Cardiac fibroblast (primary cell): ENCODE results near the gene RAB3C.

Source experiments
- DNase-seq, 2 donors: peaks; one replicate each; pipeline versions ENCODE4 v3.0.0 to v3.0.0-alpha.2; 2010; ENCODE audit warnings: low read depth in 2 of 2
- H3K4me3 ChIP-seq, 2 donors: replicated peaks in 1 of 2; 1 replicate in 1 of 2; 2 replicates in 1 of 2; pipeline ENCODE4 v1.5.1; 2011; ENCODE audit warnings: low read depth in 2 of 2, low read length in 2 of 2, mild to moderate bottlenecking in 2 of 2, moderate library complexity in 1 of 2
- TF ChIP-seq, protein P1 (sequence below): IDR thresholded peaks from one replicate; pipeline ENCODE4 v1.5.1; 2011; ENCODE audit warnings: low read depth, mild to moderate bottlenecking, low read length, inconsistent platforms

The RAB3C gene

DNA sequence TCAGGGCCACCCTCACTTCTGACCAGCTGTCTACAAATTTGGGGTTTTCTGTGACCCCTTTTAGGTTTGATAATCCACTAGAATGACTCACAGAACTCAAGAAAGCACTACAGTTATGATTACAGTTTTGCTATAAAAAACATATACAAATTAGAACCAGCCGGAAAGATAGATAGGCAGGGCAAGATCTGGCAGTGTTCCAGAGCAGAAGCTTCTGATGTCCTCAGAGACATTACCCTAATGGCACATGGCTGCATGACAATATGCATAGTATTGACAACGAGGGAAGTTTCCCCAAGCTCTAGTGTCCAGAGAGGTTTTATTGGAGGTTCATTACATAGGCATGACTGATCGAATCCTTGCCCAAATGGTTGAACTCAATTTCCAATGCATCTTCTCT lies 158.1 kb downstream of the RAB3C start:
- H3K4me3 ChIP-seq: no peak overlapping the region
- DNase-seq: no peak
- TF ChIP-seq, protein P1, sequence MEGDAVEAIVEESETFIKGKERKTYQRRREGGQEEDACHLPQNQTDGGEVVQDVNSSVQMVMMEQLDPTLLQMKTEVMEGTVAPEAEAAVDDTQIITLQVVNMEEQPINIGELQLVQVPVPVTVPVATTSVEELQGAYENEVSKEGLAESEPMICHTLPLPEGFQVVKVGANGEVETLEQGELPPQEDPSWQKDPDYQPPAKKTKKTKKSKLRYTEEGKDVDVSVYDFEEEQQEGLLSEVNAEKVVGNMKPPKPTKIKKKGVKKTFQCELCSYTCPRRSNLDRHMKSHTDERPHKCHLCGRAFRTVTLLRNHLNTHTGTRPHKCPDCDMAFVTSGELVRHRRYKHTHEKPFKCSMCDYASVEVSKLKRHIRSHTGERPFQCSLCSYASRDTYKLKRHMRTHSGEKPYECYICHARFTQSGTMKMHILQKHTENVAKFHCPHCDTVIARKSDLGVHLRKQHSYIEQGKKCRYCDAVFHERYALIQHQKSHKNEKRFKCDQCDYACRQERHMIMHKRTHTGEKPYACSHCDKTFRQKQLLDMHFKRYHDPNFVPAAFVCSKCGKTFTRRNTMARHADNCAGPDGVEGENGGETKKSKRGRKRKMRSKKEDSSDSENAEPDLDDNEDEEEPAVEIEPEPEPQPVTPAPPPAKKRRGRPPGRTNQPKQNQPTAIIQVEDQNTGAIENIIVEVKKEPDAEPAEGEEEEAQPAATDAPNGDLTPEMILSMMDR: no peak

DNA sequence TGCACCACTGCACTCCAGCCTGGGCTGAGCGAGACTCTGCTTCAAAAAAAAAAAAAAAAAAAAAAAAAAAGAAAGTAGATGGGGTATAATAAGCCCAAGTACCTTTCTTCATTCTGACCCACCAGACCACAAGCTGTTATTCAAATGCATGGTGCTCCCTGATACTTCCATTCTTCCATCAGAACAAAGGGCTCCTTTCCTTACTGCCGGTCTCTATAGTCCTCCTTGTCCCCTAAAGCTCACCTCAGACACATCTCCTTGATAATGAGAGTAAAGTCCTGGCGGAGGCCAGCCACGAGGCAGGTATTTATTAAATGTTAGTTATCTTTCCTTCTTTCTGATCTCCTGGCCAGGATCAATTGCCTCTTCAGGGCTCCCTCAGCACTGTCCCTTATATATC lies 162.5 kb downstream of the RAB3C start:
- TF ChIP-seq, protein P1: no peak
- H3K4me3 ChIP-seq: no peak overlapping the region
- no peak for DNase-seq

DNA sequence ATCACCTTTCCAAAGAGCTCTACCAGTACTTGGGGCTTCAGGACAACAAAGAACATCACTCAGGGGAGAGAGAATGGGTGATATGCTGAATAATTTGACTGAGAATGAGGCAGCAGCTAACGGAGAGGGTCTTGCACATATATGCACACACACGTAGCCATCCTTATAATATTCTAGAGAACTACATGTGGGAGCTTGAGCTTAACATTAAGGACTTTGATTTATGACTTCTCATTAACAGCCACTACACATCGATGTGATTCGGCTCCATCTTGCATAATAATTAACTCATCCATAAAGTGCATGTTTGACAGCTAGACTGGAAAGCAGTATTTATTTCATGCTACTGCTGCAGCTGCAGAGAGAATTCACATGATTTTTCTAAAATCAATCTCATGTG lies 163.4 kb downstream of the RAB3C start:
- DNase-seq: no peak
- no peak overlapping the region for H3K4me3 ChIP-seq
- TF ChIP-seq, protein P1: no peak

DNA sequence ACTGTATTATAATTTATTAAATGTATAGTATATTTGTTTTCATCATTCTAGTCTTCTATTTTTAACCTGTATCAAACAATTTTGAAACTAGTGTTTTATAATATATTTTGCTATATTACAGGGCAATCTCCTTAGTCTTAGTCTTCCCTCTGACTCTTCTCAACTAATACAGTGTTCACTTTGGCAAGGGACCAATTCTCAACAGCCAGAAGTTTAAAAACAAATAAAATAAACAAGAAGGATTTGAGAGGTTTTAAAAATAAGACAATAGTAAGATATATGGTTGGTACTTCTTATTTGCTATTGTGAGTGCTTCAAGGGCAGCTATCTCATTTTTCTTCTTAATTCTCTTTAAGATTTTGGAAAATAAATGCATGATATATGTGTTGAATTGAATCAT lies 167.2 kb downstream of the RAB3C start:
- TF ChIP-seq, protein P1: no peak
- H3K4me3 ChIP-seq: no peak overlapping the region
- no peak for DNase-seq

DNA sequence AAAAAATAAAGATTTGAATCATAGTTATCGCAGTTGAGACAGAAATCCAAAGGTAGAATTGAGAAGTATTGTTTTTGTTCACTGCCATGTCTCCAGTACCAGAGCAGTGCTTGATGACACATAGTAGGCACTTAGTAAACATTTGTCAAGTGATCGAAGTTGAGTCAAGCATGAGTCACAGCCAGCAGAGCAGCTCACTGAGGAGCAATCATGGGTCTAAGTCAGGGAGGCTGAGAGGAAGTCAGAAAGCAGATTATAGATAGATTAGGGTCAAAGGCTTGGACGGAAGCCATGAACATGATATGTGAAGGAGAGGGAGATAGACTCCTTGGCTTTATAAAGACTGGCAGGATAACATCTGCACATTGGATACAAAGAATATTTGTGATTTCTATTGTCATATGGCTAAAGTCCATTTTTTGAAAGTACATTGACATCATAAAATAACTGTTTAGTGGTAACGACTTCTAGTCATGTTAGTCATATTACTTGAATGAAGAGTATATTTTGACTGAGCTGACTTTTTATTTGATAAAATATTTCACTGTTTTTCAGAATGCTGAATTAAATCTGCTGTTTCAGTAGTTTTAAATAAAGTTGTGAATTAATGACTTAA lies 168.5 kb downstream of the RAB3C start:
- TF ChIP-seq, protein P1: no peak
- peak; percentile 29 to 41 for DNase-seq
- H3K4me3 ChIP-seq: no peak overlapping the region

DNA sequence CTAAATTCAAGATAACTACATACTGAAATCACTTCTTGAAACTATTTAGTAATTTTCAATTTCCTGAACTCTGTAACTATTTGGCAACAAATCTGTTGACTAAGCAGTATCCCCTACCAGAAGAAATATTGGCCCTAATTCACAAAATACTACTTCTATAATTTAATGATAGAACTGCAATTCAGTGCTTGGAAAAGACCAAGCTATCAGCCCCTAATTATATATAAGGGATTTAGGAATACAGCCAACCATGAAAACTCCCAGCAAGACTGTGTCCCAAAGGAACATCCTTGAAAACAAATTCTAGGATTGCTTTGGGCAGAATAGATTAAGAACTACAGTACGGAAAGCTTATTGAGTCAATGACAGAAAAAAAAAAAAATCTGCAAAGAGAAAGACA lies 169.2 kb downstream of the RAB3C start:
- no peak overlapping the region for H3K4me3 ChIP-seq
- no peak for DNase-seq
- TF ChIP-seq, protein P1: no peak

DNA sequence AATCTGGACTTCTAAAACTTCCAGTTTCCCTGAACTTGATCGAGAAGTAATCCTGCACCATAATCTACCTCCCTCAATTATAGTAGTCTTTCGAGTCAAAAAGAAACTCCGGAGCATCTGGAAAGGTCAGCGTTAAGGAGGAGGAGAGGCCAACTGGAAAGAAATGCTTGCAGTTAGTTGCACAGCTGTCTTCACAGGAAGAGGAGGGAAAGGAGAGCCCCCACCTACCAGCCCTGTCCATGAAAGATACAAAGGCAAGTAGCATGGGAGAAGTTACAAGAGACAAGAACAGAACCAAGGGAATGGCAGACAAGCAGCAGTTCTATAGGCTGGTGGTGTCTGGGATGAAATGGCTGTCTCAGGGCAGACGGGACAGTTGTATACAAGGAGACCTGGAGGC lies 170.6 kb downstream of the RAB3C start:
- no peak overlapping the region for H3K4me3 ChIP-seq
- TF ChIP-seq, protein P1: no peak
- DNase-seq: no peak
